DND-41 (cell line): ENCODE results near the gene TMEM175.

ENCODE experiments used
- ATAC-seq: fragments of 200-7000 bp; cut with Tn5 transposase; 3 replicates; pipeline ENCODE4 v1.9.1; 2021; ENCODE audit warnings: low read depth; ENCODE audit not compliant: insufficient read depth
- DNase-seq: peaks from one replicate; pipeline ENCODE4 v3.0.0-alpha.2; 2020
- H2AFZ ChIP-seq: 2 replicates; pipeline ENCODE4 v1.6.0; 2012; ENCODE audit warnings: low read depth, low read length
- H3K27ac ChIP-seq: 2 replicates; pipeline ENCODE4 v1.5.1; 2012; ENCODE audit warnings: low read length, inconsistent platforms
- H3K27me3 ChIP-seq: fragments of 200-600 bp; sonication (generic); 2 replicates; pipeline ENCODE4 v1.6.0; 2012; ENCODE audit warnings: low read length, mild to moderate bottlenecking, inconsistent platforms; ENCODE audit not compliant: insufficient read depth, poor library complexity
- H3K36me3 ChIP-seq: 2 replicates; pipeline ENCODE4 v1.5.1; 2012; ENCODE audit warnings: low read length, inconsistent platforms; ENCODE audit not compliant: insufficient read depth
- H3K4me1 ChIP-seq: 2 replicates; pipeline ENCODE4 v1.5.1; 2012; ENCODE audit warnings: mild to moderate bottlenecking, low read length; ENCODE audit not compliant: insufficient read depth
- H3K4me2 ChIP-seq: 2 replicates; pipeline ENCODE4 v1.6.0; 2012; ENCODE audit warnings: mild to moderate bottlenecking, moderate library complexity, low read length, inconsistent platforms; ENCODE audit not compliant: insufficient read depth
- H3K4me3 ChIP-seq, 2 experiments: fragments of 200-600 bp in 1 of 2; shearing (Covaris generic) in 1 of 2; 2 replicates each; pipeline ENCODE4 v1.5.1; 2012 to 2016; ENCODE audit warnings: inconsistent platforms in 2 of 2, low read length in 2 of 2, mild to moderate bottlenecking in 2 of 2, low read depth in 1 of 2, moderate library complexity in 1 of 2
- H3K79me2 ChIP-seq: 2 replicates; pipeline ENCODE4 v1.6.0; 2012; ENCODE audit warnings: low read length, inconsistent platforms; ENCODE audit not compliant: insufficient read depth
- H3K9ac ChIP-seq: 2 replicates; pipeline ENCODE4 v1.6.0; 2012; ENCODE audit warnings: low read depth, mild to moderate bottlenecking, inconsistent platforms, low read length, moderate library complexity
- H3K9me3 ChIP-seq: 2 replicates; pipeline ENCODE4 v1.5.1; 2012; ENCODE audit warnings: low read length, moderate library complexity, mild to moderate bottlenecking, inconsistent platforms; ENCODE audit not compliant: insufficient read depth, severe bottlenecking
- H4K20me1 ChIP-seq: 2 replicates; pipeline ENCODE4 v1.6.0; 2012; ENCODE audit warnings: low read length; ENCODE audit not compliant: insufficient read depth
- CTCF ChIP-seq: IDR thresholded peaks from 2 replicates; pipeline ENCODE4 v1.5.1; 2012; ENCODE audit warnings: borderline replicate concordance, low read length, moderate library complexity, mild to moderate bottlenecking; ENCODE audit not compliant: poor library complexity, severe bottlenecking; ENCODE audit errors: extremely low read depth
- EZH2 ChIP-seq: IDR thresholded peaks from 3 replicates; pipeline ENCODE4 v1.6.1; 2012; ENCODE audit warnings: borderline replicate concordance, low read depth, mild to moderate bottlenecking, moderate library complexity, low read length, inconsistent platforms; ENCODE audit not compliant: severe bottlenecking

The TMEM175 gene

DNA sequence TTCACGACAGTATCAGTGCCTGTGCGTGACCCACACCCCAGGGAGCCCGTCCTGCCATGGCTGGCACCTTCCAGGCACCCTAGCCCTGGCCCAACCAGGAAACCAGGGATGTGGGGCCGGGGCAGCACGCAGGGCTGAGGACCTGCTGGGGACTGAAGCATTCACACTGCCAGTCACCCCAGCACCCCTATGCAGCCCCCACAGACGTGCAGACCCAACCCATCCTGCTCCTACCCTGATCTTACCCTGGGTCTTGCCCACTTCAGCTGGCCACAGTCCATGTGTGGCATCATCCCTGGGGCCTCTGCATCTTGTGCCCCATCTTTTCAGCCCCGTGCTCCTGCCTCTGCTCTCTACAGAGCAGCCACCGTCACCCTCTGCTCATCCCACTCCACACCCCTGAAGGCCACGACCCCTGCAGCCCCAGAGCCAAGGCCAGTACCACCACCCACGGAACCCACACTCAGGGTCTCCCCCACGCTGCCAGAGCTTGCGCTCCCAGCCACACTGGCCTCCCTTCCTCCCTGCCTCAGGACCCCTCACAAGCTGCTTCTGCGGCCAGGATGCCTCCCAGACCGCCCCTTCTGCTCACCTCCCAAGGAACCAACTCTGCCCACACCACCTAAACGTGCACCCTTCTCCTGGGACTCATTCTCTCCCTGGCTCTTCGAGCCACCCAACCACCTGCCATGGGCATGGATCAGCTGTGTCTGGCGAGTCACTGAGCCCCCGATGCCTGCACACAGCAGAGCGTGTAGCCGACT lies 25.7 kb upstream of the TMEM175 start:
- no peak for TF ChIP-seq CTCF
- TF ChIP-seq EZH2, result no peak
- Histone ChIP-seq H3K4me1 (no peaks in the 10 kb centered on the region), H3K27me3 (no peaks in the 10 kb centered on the region), H3K27ac (no peak overlapping the region), H4K20me1 (peaks cover 58% of the 10 kb centered on the region), H3K4me2 (no peak overlapping the region), H2AFZ (no peak overlapping the region), H3K4me3 (no peak overlapping the region), H3K36me3 (peaks cover 69% of the 10 kb centered on the region), H3K9ac (no peak overlapping the region), H3K79me2 (peaks cover 49% of the 10 kb centered on the region), H3K9me3 (no peaks in the 10 kb centered on the region)
- ATAC-seq (no peak), DNase-seq (no peak)

GRCh38 chr4:907103-907400 lies 25.2 kb upstream of the TMEM175 start:
- ATAC-seq (no peak), DNase-seq (no peak)
- Histone ChIP-seq H3K4me3 (no peak overlapping the region), H3K4me1 (no peaks in the 10 kb centered on the region), H3K4me2 (no peak overlapping the region), H3K36me3 (peaks cover 71% of the 10 kb centered on the region), H3K27me3 (no peaks in the 10 kb centered on the region), H3K9me3 (no peaks in the 10 kb centered on the region), H3K27ac (no peak overlapping the region), H3K79me2 (peaks cover 51% of the 10 kb centered on the region), H3K9ac (no peak overlapping the region), H4K20me1 (peaks cover 60% of the 10 kb centered on the region), H2AFZ (no peak overlapping the region)
- no peak for TF ChIP-seq EZH2
- TF ChIP-seq CTCF, result no peak

GRCh38 chr4:907691-908425 lies 24.4 kb upstream of the TMEM175 start:
- H3K36me3 ChIP-seq, result peaks cover 79% of the 10 kb centered on the region
- ATAC-seq (no peak), DNase-seq (no peak)
- H3K27ac ChIP-seq, result no peak overlapping the region
- peaks cover 55% of the 10 kb centered on the region for H3K79me2 ChIP-seq
- H3K9me3 ChIP-seq, result no peaks in the 10 kb centered on the region
- H3K4me2 ChIP-seq, result no peak overlapping the region
- TF ChIP-seq CTCF (no peak), EZH2 (no peak)
- no peak overlapping the region for H3K9ac ChIP-seq
- H2AFZ ChIP-seq, result no peak overlapping the region
- H3K4me1 ChIP-seq, result no peaks in the 10 kb centered on the region
- H3K4me3 ChIP-seq, result no peak overlapping the region
- no peaks in the 10 kb centered on the region for H3K27me3 ChIP-seq
- peaks cover 64% of the 10 kb centered on the region for H4K20me1 ChIP-seq
